Glutamatergic neuron (in vitro differentiated cells): ENCODE data around the gene PCGF5. TPM values are rescaled to one million over a fixed set of nuclear protein-coding genes. Genes with fewer than 3 reads are reported as not detected.
"Not testable (repeated sequence)": the region's sequence is repeated elsewhere in the genome, so short reads cannot be mapped to it uniquely, and the experiment has no call there.

Source experiments
- DNase-seq: peaks from one replicate; pipeline ENCODE4 v3.0.0; 2022
- H3K27ac Mint-ChIP-seq: one replicate; pipeline ENCODE4 v1.8.0; 2020; ENCODE audit warnings: mild to moderate bottlenecking, mixed read lengths, inconsistent platforms; ENCODE audit not compliant: unreplicated experiment
- H3K27me3 Mint-ChIP-seq: one replicate; pipeline ENCODE4 v1.8.0; 2020; ENCODE audit warnings: mild to moderate bottlenecking, moderate library complexity, mixed read lengths, inconsistent platforms; ENCODE audit not compliant: unreplicated experiment
- H3K36me3 Mint-ChIP-seq: one replicate; pipeline ENCODE4 v1.8.0; 2020; ENCODE audit warnings: mild to moderate bottlenecking, mixed read lengths, inconsistent platforms; ENCODE audit not compliant: unreplicated experiment
- H3K4me1 Mint-ChIP-seq: one replicate; pipeline ENCODE4 v1.8.0; 2020; ENCODE audit warnings: mild to moderate bottlenecking, low read depth, mixed read lengths, inconsistent platforms; ENCODE audit not compliant: unreplicated experiment
- H3K4me3 Mint-ChIP-seq: one replicate; pipeline ENCODE4 v1.8.0; 2020; ENCODE audit warnings: mild to moderate bottlenecking, mixed read lengths, inconsistent platforms; ENCODE audit not compliant: unreplicated experiment
- H3K9me3 Mint-ChIP-seq: one replicate; pipeline ENCODE4 v1.8.0; 2020; ENCODE audit warnings: mild to moderate bottlenecking, moderate library complexity, mixed read lengths, inconsistent platforms; ENCODE audit not compliant: unreplicated experiment
- total RNA-seq: library from RNA; stranded (reverse); fragmentation: NEBNext Ultra II Directional; extraction: Animal tissue kit (Norgen Biotek cat#: 25700); gene quantifications from one replicate; pipeline ENCODE4 v1.2.1, GENCODE V29; 2021; ENCODE audit not compliant: unreplicated experiment
- TF ChIP-seq, protein P1 (sequence below): fragments of 200-600 bp; sonication (generic); IDR thresholded peaks from one replicate; pipeline ENCODE4 v1.5.0; 2021; ENCODE audit not compliant: partially characterized antibody, unreplicated experiment

Gene PCGF5
- total RNA-seq, 1 donor from 2014 or later = 3.0 TPM

DNA sequence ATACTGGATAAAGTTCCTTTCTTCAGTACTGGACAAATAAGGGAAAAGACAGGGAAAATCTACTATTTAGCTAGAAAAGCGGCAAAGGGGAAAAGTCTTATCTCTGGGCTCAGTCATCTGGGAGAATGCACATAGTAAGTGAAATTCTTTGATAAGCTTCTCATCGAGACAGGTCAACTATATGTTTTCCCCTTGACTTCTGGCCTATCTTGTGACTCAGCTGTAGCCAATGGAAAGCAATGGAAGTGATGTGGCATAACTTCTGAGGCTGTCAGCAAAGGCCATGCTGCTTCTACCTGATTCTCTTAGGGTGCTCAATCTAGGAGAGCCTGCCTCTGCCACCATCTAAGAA is 91.9 kb downstream of the PCGF5 start:
- DNase-seq = no peak
- TF ChIP-seq, protein P1, sequence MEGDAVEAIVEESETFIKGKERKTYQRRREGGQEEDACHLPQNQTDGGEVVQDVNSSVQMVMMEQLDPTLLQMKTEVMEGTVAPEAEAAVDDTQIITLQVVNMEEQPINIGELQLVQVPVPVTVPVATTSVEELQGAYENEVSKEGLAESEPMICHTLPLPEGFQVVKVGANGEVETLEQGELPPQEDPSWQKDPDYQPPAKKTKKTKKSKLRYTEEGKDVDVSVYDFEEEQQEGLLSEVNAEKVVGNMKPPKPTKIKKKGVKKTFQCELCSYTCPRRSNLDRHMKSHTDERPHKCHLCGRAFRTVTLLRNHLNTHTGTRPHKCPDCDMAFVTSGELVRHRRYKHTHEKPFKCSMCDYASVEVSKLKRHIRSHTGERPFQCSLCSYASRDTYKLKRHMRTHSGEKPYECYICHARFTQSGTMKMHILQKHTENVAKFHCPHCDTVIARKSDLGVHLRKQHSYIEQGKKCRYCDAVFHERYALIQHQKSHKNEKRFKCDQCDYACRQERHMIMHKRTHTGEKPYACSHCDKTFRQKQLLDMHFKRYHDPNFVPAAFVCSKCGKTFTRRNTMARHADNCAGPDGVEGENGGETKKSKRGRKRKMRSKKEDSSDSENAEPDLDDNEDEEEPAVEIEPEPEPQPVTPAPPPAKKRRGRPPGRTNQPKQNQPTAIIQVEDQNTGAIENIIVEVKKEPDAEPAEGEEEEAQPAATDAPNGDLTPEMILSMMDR = no peak
- no peaks in the 10 kb centered on the region for H3K4me1 Mint-ChIP-seq

GRCh38 chr10:91313796-91314485 is 93.5 kb downstream of the PCGF5 start:
- DNase-seq = no peak
- Mint-ChIP-seq H3K4me3 (no peak overlapping the region), H3K36me3 (no peaks in the 10 kb centered on the region), H3K9me3 (peaks cover 2% of the 10 kb centered on the region), H3K27ac (no peak overlapping the region), H3K27me3 (peaks cover 2% of the 10 kb centered on the region), H3K4me1 (no peaks in the 10 kb centered on the region)
- TF ChIP-seq, protein P1 = no peak

More for the DNA sequence above, 91.9 kb downstream of the PCGF5 start:
- Mint-ChIP-seq H3K27me3 (peaks cover 2% of the 10 kb centered on the region), H3K36me3 (no peaks in the 10 kb centered on the region), H3K27ac (no peak overlapping the region), H3K9me3 (peaks cover 2% of the 10 kb centered on the region), H3K4me3 (no peak overlapping the region)

- DNase-seq = no peak
- Mint-ChIP-seq H3K36me3 (no peaks in the 10 kb centered on the region), H3K4me1 (no peaks in the 10 kb centered on the region), H3K4me3 (no peak overlapping the region), H3K27me3 (no peaks in the 10 kb centered on the region), H3K27ac (no peak overlapping the region), H3K9me3 (peaks cover 2% of the 10 kb centered on the region)
- TF ChIP-seq, protein P1 = no peak
These were observed 96.0 kb downstream of the PCGF5 start for GRCh38 chr10:91316486-91316885.

DNA sequence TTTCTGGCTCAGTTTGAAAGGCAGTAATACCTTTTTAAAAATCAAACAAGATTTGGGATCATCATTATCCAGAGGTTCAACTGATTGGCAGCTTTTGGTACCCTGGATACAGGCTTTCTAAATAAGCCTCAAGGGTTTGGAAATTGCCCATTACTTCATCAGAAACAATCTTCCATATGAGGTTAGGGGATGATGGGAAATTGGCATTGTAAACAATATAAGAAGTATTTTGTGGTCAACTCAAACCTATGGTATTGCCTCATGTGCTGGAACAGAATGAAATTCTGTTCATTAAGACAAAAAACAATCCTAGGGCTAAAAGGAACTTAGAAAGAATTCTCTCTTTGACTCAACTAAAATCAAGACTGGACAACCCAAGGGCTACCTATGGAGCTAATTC is 97.1 kb downstream of the PCGF5 start:
- Mint-ChIP-seq H3K27me3 (no peaks in the 10 kb centered on the region), H3K27ac (no peak overlapping the region), H3K4me1 (no peaks in the 10 kb centered on the region), H3K4me3 (no peak overlapping the region), H3K36me3 (no peaks in the 10 kb centered on the region), H3K9me3 (peaks cover 2% of the 10 kb centered on the region)
- DNase-seq = no peak
- TF ChIP-seq, protein P1 = no peak

DNA sequence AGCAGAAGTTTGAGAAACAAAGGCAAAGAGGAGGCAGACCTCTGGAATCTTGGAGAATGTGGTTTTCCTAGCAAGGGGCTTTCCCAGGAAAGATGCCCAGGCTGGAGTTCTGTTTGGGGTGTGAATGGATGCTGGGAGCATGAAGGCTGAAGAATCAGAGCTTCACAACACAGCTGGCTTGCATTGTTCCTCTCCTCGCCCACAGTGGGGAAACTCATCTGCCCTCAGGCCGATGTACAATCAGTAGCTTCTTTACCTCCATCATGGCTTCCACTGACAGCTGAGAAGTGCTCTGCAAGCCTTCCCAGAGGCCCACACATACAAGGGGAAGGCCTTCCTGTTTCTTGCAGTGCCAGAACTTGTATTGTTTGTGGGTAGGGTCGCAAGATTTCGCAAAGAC is 98.9 kb downstream of the PCGF5 start:
- DNase-seq = no peak
- Mint-ChIP-seq H3K36me3 (no peaks in the 10 kb centered on the region), H3K27me3 (peaks cover under 1% of the 10 kb centered on the region), H3K4me1 (no peaks in the 10 kb centered on the region), H3K9me3 (no peaks in the 10 kb centered on the region), H3K4me3 (no peak overlapping the region), H3K27ac (no peak overlapping the region)
- TF ChIP-seq, protein P1 = no peak

GRCh38 chr10:91323293-91323905 is 102.9 kb downstream of the PCGF5 start:
- H3K4me1 Mint-ChIP-seq, H3K27me3 Mint-ChIP-seq, H3K36me3 Mint-ChIP-seq: not testable (repeated sequence)

More at GRCh38 chr10:91323293-91323905, 102.9 kb downstream of the PCGF5 start:
- DNase-seq, H3K9me3 Mint-ChIP-seq, H3K4me3 Mint-ChIP-seq, H3K27ac Mint-ChIP-seq: not testable (repeated sequence)
